Measurements from ENCODE around the gene FEM1B.

The FEM1B gene

DNA sequence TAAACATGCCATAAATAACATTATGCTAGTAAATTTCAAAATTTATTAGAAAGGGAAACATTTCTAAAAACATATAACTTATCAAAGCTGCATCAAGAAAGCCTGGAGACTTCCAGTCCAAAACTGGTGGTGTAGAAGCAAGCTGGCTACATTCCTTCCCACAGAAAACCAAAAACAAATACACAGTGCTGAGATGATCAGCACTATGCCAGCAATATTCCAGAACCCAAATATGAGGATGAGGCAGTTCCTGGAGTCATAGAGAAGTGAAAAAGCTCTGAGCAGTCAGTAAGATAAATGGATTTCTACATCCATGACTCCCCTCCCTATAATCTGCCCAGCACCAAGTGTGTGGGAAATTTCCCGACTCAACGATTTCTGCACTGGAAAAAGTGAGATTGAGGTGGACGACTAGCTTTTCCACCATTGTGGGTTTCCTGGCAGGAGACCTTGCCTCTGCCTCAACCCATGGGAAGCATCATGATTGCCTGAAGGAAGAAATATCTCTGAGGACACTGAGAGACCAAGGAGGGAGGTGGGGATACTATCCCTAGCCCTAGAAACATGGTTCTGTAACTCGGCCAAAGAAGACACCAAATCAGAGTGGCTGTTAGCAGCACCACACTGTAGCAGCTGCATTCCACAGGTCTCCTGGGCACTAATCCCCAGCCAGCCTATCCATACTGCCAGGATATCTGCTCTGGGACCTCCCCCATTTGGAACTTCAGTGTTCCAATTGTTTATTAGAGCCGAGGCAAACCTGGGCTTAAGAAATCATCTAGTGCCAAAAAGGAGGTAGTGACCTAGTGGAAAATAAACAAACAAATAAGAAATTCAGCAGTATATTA, 36.2 kb upstream of the FEM1B start:
- DNase-seq (ENCODE audit: low read depth), result no peak
- TF ChIP-seq, protein P1, sequence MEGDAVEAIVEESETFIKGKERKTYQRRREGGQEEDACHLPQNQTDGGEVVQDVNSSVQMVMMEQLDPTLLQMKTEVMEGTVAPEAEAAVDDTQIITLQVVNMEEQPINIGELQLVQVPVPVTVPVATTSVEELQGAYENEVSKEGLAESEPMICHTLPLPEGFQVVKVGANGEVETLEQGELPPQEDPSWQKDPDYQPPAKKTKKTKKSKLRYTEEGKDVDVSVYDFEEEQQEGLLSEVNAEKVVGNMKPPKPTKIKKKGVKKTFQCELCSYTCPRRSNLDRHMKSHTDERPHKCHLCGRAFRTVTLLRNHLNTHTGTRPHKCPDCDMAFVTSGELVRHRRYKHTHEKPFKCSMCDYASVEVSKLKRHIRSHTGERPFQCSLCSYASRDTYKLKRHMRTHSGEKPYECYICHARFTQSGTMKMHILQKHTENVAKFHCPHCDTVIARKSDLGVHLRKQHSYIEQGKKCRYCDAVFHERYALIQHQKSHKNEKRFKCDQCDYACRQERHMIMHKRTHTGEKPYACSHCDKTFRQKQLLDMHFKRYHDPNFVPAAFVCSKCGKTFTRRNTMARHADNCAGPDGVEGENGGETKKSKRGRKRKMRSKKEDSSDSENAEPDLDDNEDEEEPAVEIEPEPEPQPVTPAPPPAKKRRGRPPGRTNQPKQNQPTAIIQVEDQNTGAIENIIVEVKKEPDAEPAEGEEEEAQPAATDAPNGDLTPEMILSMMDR (conservative IDR thresholded peaks at IDR 0.05; ENCODE audit: low read depth, low read length), result no peak
- H3K4me3 ChIP-seq (ENCODE audit: low read depth, low read length), result no peak overlapping the region

DNA sequence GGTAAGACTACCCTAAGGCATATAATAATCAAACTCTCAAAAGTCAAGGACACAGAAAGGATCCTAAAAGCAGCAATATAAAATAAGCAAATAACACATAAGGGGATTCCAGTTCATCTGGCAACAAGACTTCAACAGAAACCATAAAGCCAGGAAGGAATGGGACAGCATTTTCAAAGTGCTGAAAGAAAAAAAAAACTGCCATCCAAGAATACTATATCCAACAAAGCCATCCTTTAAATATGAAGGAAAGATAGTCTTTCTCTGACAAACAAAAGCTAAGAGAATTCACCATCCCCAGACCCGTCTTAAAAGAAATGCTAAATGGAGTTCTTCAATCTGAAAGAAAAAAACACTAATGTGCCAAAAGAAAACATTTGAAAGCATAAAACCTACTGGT, 33.3 kb upstream of the FEM1B start:
- no peak for DNase-seq (ENCODE audit: low read depth)
- no peak overlapping the region for H3K4me3 ChIP-seq (ENCODE audit: low read depth, low read length)
- TF ChIP-seq, protein P1 (conservative IDR thresholded peaks at IDR 0.05; ENCODE audit: low read depth, low read length), result no peak

DNA sequence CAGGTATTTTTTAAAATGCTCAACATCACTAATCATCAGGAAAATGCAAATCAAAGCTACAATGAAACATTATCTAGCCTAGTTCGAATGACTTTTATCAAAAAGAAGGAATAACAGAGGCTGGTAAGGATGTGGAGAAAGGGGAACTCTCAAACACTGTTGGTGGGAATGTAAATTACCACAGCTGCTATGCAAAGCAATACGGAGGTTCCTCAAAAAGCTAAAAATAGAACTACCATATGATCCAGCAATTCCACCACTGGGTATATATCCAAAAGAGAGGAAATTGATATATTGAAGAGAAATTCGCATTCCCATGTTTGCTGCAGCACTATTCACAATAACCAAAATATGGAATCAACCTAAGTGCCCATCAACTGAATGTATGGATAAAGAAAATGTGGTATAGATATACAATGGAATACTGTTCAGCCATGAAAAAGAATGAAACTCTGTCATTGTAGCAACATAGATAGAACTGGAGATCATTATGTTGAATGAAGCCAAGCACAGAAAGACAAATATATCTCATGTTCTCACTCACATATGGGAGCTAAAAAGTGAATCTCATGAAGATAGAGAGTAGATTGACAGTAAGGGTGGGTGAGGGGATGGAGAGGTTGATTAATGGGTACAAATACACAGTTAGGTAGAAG, 28.4 kb upstream of the FEM1B start:
- DNase-seq (ENCODE audit: low read depth), result no peak
- TF ChIP-seq, protein P1 (conservative IDR thresholded peaks at IDR 0.05; ENCODE audit: low read depth, low read length), result no peak
- H3K4me3 ChIP-seq (ENCODE audit: low read depth, low read length), result no peak overlapping the region

DNA sequence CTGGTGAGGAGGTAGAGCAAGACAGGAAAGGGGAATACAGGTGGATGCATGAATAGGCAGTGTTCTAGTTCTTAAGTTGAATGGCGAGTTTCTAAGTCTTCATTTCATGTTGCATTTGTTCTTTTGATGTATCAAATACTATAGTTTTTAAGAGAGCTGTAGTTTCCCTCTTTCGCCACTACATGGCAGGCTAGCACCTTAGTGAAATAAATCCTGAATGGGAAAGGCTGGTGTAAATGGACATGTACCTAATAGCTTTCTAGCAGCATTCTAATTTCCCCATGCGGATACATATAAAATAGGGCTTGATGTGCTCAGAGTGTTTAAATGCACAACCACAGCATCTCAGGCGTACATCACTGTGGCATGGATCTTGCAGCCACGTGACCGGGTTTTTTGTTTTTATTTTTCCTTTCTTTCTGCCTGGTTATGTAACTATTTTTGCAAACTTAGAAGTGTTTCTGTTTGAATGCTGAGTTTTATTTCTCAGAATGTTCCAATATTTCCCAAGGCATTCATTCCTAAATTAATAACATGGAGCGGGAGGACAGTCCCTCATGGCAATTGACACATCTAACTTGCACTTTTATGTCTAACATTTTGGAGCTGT, 24.5 kb upstream of the FEM1B start:
- peak; percentile 94 for DNase-seq (ENCODE audit: low read depth)
- TF ChIP-seq, protein P1 (conservative IDR thresholded peaks at IDR 0.05; ENCODE audit: low read depth, low read length), result peak; percentile 82
- no peak overlapping the region for H3K4me3 ChIP-seq (ENCODE audit: low read depth, low read length)

DNA sequence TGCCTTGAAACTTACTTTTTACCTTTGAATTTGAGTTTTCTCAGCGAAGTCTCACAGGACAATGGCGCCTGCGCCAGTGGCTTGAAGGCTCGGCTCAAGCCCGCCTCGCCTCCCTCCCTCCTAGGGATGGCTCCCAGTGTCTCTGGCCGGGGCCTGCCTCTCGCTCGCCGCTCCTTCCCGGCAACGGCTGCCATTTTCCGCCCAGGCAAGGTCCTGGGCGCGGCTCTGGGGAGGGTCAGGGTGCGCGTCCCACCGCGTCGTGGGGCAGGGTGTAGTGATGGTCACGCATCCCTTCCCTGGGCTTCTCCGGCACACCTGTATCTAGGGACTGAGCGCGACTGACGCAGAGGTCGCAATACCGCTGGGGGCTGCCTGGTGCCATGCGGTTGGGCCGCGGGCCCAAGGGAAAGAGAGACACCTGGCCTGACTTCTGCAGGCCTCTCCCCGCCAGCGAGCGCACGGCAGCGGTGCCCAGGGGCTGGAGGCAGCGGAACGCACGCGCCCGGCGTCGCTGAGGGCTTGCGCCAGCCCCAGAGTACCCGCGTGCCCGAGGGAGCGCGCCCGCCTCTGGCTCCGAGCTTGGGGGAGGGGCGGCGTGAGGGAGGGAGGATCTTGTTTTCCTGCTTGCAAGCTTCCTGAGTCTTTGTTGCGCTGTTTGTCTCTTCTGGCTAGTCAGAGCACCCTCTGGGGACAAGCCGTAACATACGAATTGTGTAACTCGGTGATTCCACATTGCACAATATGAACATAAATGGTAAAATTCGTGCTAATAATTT, 20.7 kb upstream of the FEM1B start:
- peak; percentile 94 for DNase-seq (ENCODE audit: low read depth)
- peak overlapping the region; percentile 70 for H3K4me3 ChIP-seq (ENCODE audit: low read depth, low read length)
- TF ChIP-seq, protein P1 (conservative IDR thresholded peaks at IDR 0.05; ENCODE audit: low read depth, low read length), result no peak

DNA sequence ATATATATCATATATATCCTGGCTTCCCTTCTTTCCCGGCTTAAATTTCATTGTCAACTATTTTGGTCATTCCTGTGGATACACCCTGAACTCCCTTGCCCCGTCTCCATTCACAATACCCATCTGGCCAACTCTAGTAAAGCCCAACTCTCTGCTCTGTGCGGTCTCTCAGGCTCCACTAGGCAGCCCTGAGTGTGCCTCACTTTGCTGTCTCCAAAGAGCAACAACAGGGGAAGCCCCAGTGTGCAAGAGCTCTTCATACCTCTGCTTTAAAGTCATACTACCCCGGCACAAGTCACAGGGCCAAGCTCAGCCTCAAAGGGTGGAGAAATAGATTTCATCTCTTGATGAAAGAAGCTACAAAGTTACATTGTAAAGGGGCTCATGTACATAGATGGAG, 18.9 kb upstream of the FEM1B start:
- DNase-seq (ENCODE audit: low read depth), result peak; percentile 66
- TF ChIP-seq, protein P1 (conservative IDR thresholded peaks at IDR 0.05; ENCODE audit: low read depth, low read length), result no peak
- H3K4me3 ChIP-seq (ENCODE audit: low read depth, low read length), result no peak overlapping the region

All from choroid plexus epithelial cell (primary cell).